WTC11 (cell line): ENCODE data around the gene CDK10. TPM values are rescaled to one million over a fixed set of nuclear protein-coding genes. Genes with fewer than 3 reads are reported as not detected.

Source experiments
- ATAC-seq: fragments of 200-7000 bp; cut with Tn5 transposase; 2 replicates; pipeline ENCODE4 v1.10.0; 2021; ENCODE audit warnings: mild to moderate bottlenecking, moderate library complexity
- CTCF ChIA-PET: fragments of 300-600 bp; sonication (Branson Sonifier 250); formaldehyde crosslinking; loops from one replicate; lab custom pipeline; 2021; ENCODE audit warnings: antibody characterized with exemption; lab: Charles Lee
- POLR2A ChIA-PET: fragments of 350-600 bp; sonication (Branson Sonifier 250); formaldehyde crosslinking; loops from one replicate; lab custom pipeline; 2021; ENCODE audit warnings: antibody characterized with exemption; lab: Charles Lee
- DNase-seq: peaks from one replicate; pipeline ENCODE4 v3.0.0; 2021; ENCODE audit warnings: low spot score
- H3K27ac Mint-ChIP-seq: 2 replicates; pipeline ENCODE4 v1.8.0; 2021; ENCODE audit warnings: mixed read lengths
- H3K27me3 Mint-ChIP-seq: 2 replicates; pipeline ENCODE4 v1.8.0; 2021; ENCODE audit warnings: low read depth, mild to moderate bottlenecking, moderate library complexity, mixed read lengths
- H3K36me3 Mint-ChIP-seq: 2 replicates; pipeline ENCODE4 v1.8.0; 2021; ENCODE audit warnings: mixed read lengths
- H3K4me1 Mint-ChIP-seq: 2 replicates; pipeline ENCODE4 v1.8.0; 2022; ENCODE audit warnings: mixed read lengths
- H3K4me3 Mint-ChIP-seq: 2 replicates; pipeline ENCODE4 v1.8.0; 2021; ENCODE audit warnings: mild to moderate bottlenecking, moderate library complexity, mixed read lengths
- H3K9me3 Mint-ChIP-seq: 2 replicates; pipeline ENCODE4 v1.8.0; 2021; ENCODE audit warnings: mixed read lengths
- AR ChIP-seq: fragments of 250-450 bp; sonication (Bioruptor Pico); IDR thresholded peaks from 2 replicates; pipeline ENCODE4 v1.9.0; 2021; ENCODE audit warnings: mild to moderate bottlenecking
- FOXP1 ChIP-seq: sonication (generic); formaldehyde crosslinking; IDR thresholded peaks from 2 replicates; pipeline ENCODE4 v1.8.0; 2022; ENCODE audit warnings: missing genetic modification reagents, mild to moderate bottlenecking, moderate library complexity, borderline replicate concordance
- NR3C1 ChIP-seq: sonication (generic); formaldehyde crosslinking; conservative IDR thresholded peaks from 2 replicates; pipeline ENCODE4 v1.8.1; 2023; ENCODE audit warnings: low read depth, mild to moderate bottlenecking, missing genetic modification reagents
- PRDM15 ChIP-seq: sonication (generic); formaldehyde crosslinking; IDR thresholded peaks from 2 replicates; pipeline ENCODE4 v1.8.0; 2022; ENCODE audit warnings: missing genetic modification reagents
- TEAD4 ChIP-seq: sonication (generic); formaldehyde crosslinking; IDR thresholded peaks from 2 replicates; pipeline ENCODE4 v1.8.0; 2022; ENCODE audit warnings: mild to moderate bottlenecking, missing genetic modification reagents
- TP53 ChIP-seq: sonication (generic); formaldehyde crosslinking; IDR thresholded peaks from 2 replicates; pipeline ENCODE4 v1.8.1; 2023; ENCODE audit warnings: mild to moderate bottlenecking, missing genetic modification reagents
- ZMAT4 ChIP-seq: fragments of 250-450 bp; sonication (Bioruptor Pico); IDR thresholded peaks from 2 replicates; pipeline ENCODE4 v1.9.0; 2021; ENCODE audit warnings: mild to moderate bottlenecking
- total RNA-seq: library from RNA; stranded (reverse); gene quantifications from 3 replicates; pipeline ENCODE4 v1.2.3, GENCODE V29; 2021
- TF ChIP-seq, protein P1 (sequence below): sonication (generic); formaldehyde crosslinking; IDR thresholded peaks from 2 replicates; pipeline ENCODE4 v1.8.1; 2023; ENCODE audit warnings: mild to moderate bottlenecking, moderate library complexity, missing genetic modification reagents
- TF ChIP-seq, protein P2 (sequence below): sonication (generic); formaldehyde crosslinking; IDR thresholded peaks from 2 replicates; pipeline ENCODE4 v1.8.0; 2022; ENCODE audit warnings: mild to moderate bottlenecking, missing genetic modification reagents
- TF ChIP-seq, protein P3 (sequence below): fragments of 250-450 bp; sonication (Bioruptor Pico); IDR thresholded peaks from 2 replicates; pipeline ENCODE4 v1.9.0; 2021; ENCODE audit warnings: moderate library complexity, mild to moderate bottlenecking, inconsistent platforms, borderline replicate concordance

Gene CDK10
- total RNA-seq, 1 experiment from 2014 or later: 102 TPM

DNA sequence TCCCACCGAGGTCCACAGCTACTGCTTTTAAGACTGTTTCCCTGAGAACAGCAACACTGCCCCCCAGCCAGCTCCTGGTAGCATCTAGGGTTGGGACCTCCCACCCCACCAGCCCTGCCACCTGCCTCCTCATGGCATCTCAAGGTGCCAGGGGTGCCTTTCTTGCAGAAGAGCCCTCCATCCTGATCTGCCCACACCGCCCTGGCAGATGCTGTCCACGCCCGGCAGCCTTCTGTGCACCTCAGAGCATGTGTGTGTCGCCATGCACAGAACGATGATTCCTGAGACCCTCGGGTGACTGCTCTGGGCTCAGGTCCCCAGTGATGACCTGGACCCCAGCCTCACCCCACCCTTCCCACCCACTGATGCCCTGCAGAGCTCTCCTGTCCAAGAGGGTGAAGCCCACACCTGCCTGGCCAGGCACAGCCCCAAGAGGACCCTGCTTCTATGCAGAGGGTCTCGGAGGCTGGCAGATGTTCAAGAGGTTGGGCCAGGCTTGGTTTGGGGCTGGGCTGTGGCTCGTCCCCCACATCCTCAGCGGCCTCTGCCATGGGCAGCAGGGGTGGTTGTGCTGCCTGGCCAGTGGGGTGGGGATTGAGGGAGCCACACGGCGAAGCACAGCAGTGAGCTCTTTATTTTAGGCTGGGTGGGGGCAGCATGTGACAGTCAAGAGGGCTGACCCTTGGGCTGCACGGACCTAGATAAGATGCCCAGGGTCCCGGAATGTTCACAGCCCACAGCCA is 20.2 kb downstream of the CDK10 start:
- Mint-ChIP-seq H3K4me1 (peaks cover 17% of the 10 kb centered on the region), H3K27ac (no peak overlapping the region), H3K36me3 (no peaks in the 10 kb centered on the region), H3K4me3 (peak overlapping the region; percentile 52; the same call in 1 of the 2 replicates), H3K27me3 (peaks cover 40% of the 10 kb centered on the region), H3K9me3 (no peaks in the 10 kb centered on the region)
- ATAC-seq (no peak), DNase-seq (no peak)
- ChIA-PET POLR2A (interaction anchor here (1.0 to 1.4 kb wide), 4 partner anchors 8 to 167 kb away, joined by 3 to 5 read pairs (median 4); partner anchors contain the start of genes TCF25 and VPS9D1), CTCF (interaction anchor here (0.6 to 2.7 kb wide), 36 partner anchors 8 to 376 kb away, joined by 3 to 18 read pairs (median 4); partner anchors contain the start of genes CDK10, CHMP1A, FANCA and SPATA33)
- TF ChIP-seq, protein P1, sequence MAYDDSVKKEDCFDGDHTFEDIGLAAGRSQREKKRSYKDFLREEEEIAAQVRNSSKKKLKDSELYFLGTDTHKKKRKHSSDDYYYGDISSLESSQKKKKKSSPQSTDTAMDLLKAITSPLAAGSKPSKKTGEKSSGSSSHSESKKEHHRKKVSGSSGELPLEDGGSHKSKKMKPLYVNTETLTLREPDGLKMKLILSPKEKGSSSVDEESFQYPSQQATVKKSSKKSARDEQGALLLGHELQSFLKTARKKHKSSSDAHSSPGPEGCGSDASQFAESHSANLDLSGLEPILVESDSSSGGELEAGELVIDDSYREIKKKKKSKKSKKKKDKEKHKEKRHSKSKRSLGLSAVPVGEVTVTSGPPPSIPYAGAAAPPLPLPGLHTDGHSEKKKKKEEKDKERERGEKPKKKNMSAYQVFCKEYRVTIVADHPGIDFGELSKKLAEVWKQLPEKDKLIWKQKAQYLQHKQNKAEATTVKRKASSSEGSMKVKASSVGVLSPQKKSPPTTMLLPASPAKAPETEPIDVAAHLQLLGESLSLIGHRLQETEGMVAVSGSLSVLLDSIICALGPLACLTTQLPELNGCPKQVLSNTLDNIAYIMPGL (CRISPR knock-in tag): no peak
- TF ChIP-seq FOXP1 (CRISPR knock-in tag) (0 out of 2 replicates have a peak, but pooled peaks have one; percentile 4), TP53 (CRISPR knock-in tag) (no peak), AR (CRISPR knock-in tag) (no peak), TEAD4 (CRISPR knock-in tag) (no peak)
- TF ChIP-seq, protein P2, sequence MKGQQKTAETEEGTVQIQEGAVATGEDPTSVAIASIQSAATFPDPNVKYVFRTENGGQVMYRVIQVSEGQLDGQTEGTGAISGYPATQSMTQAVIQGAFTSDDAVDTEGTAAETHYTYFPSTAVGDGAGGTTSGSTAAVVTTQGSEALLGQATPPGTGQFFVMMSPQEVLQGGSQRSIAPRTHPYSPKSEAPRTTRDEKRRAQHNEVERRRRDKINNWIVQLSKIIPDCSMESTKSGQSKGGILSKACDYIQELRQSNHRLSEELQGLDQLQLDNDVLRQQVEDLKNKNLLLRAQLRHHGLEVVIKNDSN (CRISPR knock-in tag): no peak

- H3K36me3 Mint-ChIP-seq: no peaks in the 10 kb centered on the region
- POLR2A ChIA-PET: no interaction called here
- H3K9me3 Mint-ChIP-seq: no peaks in the 10 kb centered on the region
- CTCF ChIA-PET: interaction anchor here (0.6 to 6.2 kb wide), 4 partner anchors 7 to 216 kb away, joined by 3 to 36 read pairs (median 10); partner anchors contain the start of genes SPATA2L and VPS9D1
- DNase-seq (no peak), ATAC-seq (no peak)
- no peak overlapping the region for H3K4me3 Mint-ChIP-seq
- H3K27ac Mint-ChIP-seq: no peak overlapping the region
- no peak for TF ChIP-seq TP53 (CRISPR knock-in tag)
- TF ChIP-seq ZMAT4 (CRISPR knock-in tag): no peak
- no peak for TF ChIP-seq PRDM15
- TF ChIP-seq, protein P3, sequence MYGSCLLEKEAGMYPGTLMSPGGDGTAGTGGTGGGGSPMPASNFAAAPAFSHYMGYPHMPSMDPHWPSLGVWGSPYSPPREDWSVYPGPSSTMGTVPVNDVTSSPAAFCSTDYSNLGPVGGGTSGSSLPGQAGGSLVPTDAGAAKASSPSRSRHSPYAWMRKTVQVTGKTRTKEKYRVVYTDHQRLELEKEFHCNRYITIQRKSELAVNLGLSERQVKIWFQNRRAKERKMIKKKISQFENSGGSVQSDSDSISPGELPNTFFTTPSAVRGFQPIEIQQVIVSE (CRISPR knock-in tag): no peak
- TF ChIP-seq NR3C1 (CRISPR knock-in tag): no peak
- TF ChIP-seq, all 79 proteins: peak for 0
- Mint-ChIP-seq H3K27me3 (peaks cover 39% of the 10 kb centered on the region), H3K4me1 (peaks cover 11% of the 10 kb centered on the region)
Measured at GRCh38 chr16:89707695-89708094, 21.2 kb downstream of the CDK10 start.
